ENCODE data around the gene MEF2C. TPM values are rescaled to one million over a fixed set of nuclear protein-coding genes. Genes with fewer than 3 reads are reported as not detected.

MEF2C gene
- total RNA-seq, 8 experiments from 2014 or later, result 2.0 to 143 (median 21.7) TPM

- 83 to 100% (median 100%) methylated on average over 1 of the region's 1 CpG; no CpG with 5 or more reads in 5 of the 10 experiments for whole genome bisulfite sequencing, 10 experiments
- H3K27ac ChIP-seq, result no peak overlapping the region
- in situ Hi-C loops (cut with MboI; ENCODE audit: low pct_unique_long_range_greater_than_20kb in 2 of 9, low sequenced_read_pairs in 9 of 9, unreplicated experiment in 9 of 9), result loop anchor here in 2 of 9 experiments (25.0 kb wide), 2 partner anchors 1520 to 1645 kb away; no protein-coding TSS in a partner anchor
- no peaks in the 10 kb centered on the region for H3K4me1 ChIP-seq (replicated peaks in 1 of 2)
- no peak overlapping the region for H3K4me3 ChIP-seq
- no peak for ATAC-seq (replicated peaks in 6 of 8)
These were observed 141.0 kb downstream of the MEF2C start for GRCh38 chr5:88741964-88742363.

DNA sequence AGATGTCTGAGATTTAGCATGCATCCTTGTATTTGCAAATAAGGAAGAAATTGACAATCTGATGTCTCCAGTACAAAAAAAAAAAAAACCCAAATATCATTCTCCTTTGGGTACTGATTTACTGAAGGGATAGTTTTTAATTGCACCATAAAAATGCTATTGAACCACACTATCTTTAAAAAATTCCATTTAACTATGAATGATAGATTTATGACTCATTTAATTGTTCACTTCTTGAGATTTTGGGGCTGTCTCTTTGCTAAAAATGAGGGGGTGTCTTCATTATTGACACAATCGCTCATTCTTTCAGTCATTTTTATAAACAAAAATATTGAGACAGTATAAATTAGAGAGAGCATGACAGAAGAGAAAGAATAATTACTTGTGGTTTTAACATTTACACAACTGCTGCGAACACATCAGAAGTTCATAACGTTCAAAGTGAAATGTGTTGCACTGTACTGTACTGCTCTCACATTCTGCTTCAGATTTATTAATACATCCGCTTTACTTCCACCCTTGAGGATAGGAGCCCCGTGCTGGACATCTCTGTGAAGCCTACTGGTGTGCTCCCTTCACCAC lies 142.3 kb downstream of the MEF2C start:
- ATAC-seq (replicated peaks in 6 of 8), result no peak
- 50 to 96% (median 88%) methylated on average over 1 to 5 of the region's 5 CpGs for WGBS, 10 experiments
- in situ Hi-C loops (cut with MboI; ENCODE audit: low pct_unique_long_range_greater_than_20kb in 2 of 9, low sequenced_read_pairs in 9 of 9, unreplicated experiment in 9 of 9), result loop anchor here in 2 of 9 experiments (25.0 kb wide), 2 partner anchors 1522 to 1647 kb away; no protein-coding TSS in a partner anchor

GRCh38 chr5:88736494-88736893 lies 146.5 kb downstream of the MEF2C start:
- Histone ChIP-seq H3K4me3 (no peak overlapping the region), H3K27ac (no peak overlapping the region), H3K4me1 (replicated peaks in 1 of 2) (no peaks in the 10 kb centered on the region)
- 67 to 100% (median 85%) methylated on average over 1 of the region's 2 CpGs; no CpG with 5 or more reads in 2 of the 10 experiments for WGBS, 10 experiments
- in situ Hi-C loops (cut with MboI; ENCODE audit: low pct_unique_long_range_greater_than_20kb in 2 of 9, low sequenced_read_pairs in 9 of 9, unreplicated experiment in 9 of 9), result loop anchor here in 3 of 9 experiments (10.0 to 25.0 kb wide), 3 partner anchors 1526 to 1651 kb away; no protein-coding TSS in a partner anchor
- no peak for ATAC-seq (replicated peaks in 6 of 8)

More for the DNA sequence above, 142.3 kb downstream of the MEF2C start:
- Histone ChIP-seq H3K4me3 (no peak overlapping the region), H3K4me1 (replicated peaks in 1 of 2) (no peaks in the 10 kb centered on the region), H3K27ac (no peak overlapping the region)

DNA sequence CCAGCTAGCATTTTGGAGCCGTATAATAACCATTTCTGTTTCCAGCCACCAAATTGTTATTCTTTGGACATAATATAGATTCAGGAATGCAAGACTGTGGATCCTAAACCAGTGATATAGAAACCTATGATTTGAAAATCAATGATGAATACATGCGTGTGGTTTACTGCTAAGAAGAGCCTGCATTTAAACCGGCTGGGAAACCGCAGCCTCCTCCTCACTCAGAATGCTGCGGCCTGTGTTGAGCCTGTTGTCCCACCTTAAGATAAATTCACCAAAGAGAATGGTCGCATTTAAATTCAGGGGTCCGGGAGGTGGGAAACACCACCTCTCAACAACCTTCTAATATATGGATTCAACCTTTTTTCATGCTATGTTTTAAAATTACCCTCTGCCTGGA lies 148.0 kb downstream of the MEF2C start:
- no peak for ATAC-seq (replicated peaks in 6 of 8)
- WGBS, 10 experiments, result 74 to 100% (median 95%) methylated on average over 1 to 5 of the region's 7 CpGs
- Histone ChIP-seq H3K4me3 (no peak overlapping the region), H3K27ac (no peak overlapping the region), H3K4me1 (replicated peaks in 1 of 2) (peaks cover 6 to 13% of the 10 kb centered on the region in 2 donors)
- in situ Hi-C loops (cut with MboI; ENCODE audit: low pct_unique_long_range_greater_than_20kb in 2 of 9, low sequenced_read_pairs in 9 of 9, unreplicated experiment in 9 of 9), result loop anchor here in 3 of 9 experiments (10.0 to 25.0 kb wide), 3 partner anchors 1527 to 1652 kb away; no protein-coding TSS in a partner anchor

DNA sequence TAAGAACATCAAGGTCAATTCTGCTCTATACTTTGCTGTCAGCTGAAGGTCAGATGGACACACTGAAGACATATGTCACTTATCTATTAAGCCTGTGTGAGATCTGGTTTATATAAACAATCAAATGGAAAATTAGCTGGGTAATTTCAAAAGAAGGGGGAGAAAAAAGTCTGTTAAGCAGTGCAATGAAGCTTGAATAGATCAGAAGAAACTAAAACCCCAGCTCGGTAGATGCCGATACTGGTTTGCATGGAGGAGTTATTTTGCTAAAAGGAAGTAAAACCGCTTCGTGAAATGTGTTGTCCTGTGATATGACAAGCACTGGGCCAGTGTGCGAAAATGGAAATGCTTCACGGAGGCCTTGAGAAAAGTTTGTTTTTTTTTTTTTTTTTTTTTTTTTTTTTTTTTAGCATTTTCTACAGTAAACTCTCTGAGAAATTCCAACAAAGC lies 148.8 kb downstream of the MEF2C start:
- Histone ChIP-seq H3K4me3 (no peak overlapping the region), H3K4me1 (replicated peaks in 1 of 2) (peaks cover 7 to 19% of the 10 kb centered on the region in 2 donors), H3K27ac (no peak overlapping the region)
- in situ Hi-C loops (cut with MboI; ENCODE audit: low pct_unique_long_range_greater_than_20kb in 2 of 9, low sequenced_read_pairs in 9 of 9, unreplicated experiment in 9 of 9), result loop anchor here in 3 of 9 experiments (10.0 to 25.0 kb wide), 3 partner anchors 1528 to 1653 kb away; no protein-coding TSS in a partner anchor
- WGBS, 10 experiments, result 67 to 100% (median 92%) methylated on average over 1 to 6 of the region's 6 CpGs
- no peak for ATAC-seq (replicated peaks in 6 of 8)

DNA sequence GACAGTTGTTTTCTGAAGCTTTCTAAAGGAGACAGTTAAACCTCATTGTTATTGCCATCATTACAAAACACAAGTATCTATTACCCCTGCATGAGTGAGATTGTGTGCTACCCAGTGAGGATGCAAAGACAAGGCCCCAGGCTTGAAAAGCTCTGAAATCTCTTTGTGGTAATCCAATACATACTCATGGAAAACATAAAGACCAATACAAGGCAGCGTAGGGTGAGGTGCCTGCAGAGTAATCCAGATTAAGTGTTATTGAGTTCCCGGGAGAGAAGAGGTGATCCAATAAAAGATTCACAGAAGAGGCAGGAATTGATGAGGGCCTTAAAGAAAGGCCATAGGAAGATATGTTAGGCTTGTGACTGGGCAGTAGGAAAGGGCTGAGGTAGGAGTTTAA lies 150.1 kb downstream of the MEF2C start:
- H3K4me1 ChIP-seq (replicated peaks in 1 of 2), result peaks cover 11 to 25% of the 10 kb centered on the region in 2 donors
- in situ Hi-C loops (cut with MboI; ENCODE audit: low pct_unique_long_range_greater_than_20kb in 2 of 9, low sequenced_read_pairs in 9 of 9, unreplicated experiment in 9 of 9), result loop anchor here in 3 of 9 experiments (10.0 to 25.0 kb wide), 3 partner anchors 1529 to 1654 kb away; no protein-coding TSS in a partner anchor
- no peak for ATAC-seq (replicated peaks in 6 of 8)
- H3K27ac ChIP-seq, result no peak overlapping the region
- no peak overlapping the region for H3K4me3 ChIP-seq
- WGBS, 10 experiments, result 60 to 100% (median 97%) methylated on average over 1 to 2 of the region's 2 CpGs; no CpG with 5 or more reads in 3 of the 10 experiments

DNA sequence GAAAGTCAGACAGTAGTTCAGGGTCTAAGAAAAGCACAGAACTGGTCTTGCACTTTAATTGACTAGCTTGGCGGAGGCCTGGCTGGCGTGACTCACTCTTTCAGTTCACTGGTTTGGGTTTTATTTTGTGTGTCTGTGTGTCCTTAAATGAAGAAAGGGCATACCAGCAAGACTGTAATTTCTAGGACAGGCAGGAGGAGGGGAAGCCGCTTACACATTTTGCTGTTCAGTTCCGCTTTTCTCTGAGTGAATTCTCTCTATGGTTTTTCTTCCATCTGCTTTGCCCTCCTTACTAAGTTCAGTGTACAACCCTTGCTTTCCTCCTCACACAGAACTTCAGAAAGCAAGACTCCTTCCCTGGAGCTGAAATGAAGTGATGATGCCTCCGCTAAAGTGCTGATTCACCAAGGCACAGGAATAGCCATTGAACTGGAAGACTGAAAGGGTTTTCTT lies 150.8 kb downstream of the MEF2C start:
- Histone ChIP-seq H3K4me1 (replicated peaks in 1 of 2) (peaks cover 11 to 25% of the 10 kb centered on the region in 2 donors), H3K27ac (no peak overlapping the region), H3K4me3 (no peak overlapping the region)
- WGBS, 10 experiments, result 28 to 100% (median 92%) methylated on average over 1 to 5 of the region's 5 CpGs
- ATAC-seq (replicated peaks in 6 of 8), result peak in 4 of 8 experiments; percentile 18 to 66 (median 20)
- in situ Hi-C loops (cut with MboI; ENCODE audit: low pct_unique_long_range_greater_than_20kb in 2 of 9, low sequenced_read_pairs in 9 of 9, unreplicated experiment in 9 of 9), result loop anchor here in 3 of 9 experiments (10.0 to 25.0 kb wide), 3 partner anchors 1530 to 1655 kb away; no protein-coding TSS in a partner anchor

- WGBS, 10 experiments, result 0 to 30% (median 5%) methylated on average over 1 of the region's 1 CpG; no CpG with 5 or more reads in 1 of the 10 experiments
- no peak overlapping the region for H3K27ac ChIP-seq
- ATAC-seq (replicated peaks in 6 of 8), result no peak
- no peak overlapping the region for H3K4me3 ChIP-seq
- in situ Hi-C loops (cut with MboI; ENCODE audit: low pct_unique_long_range_greater_than_20kb in 2 of 9, low sequenced_read_pairs in 9 of 9, unreplicated experiment in 9 of 9), result loop anchor here in 3 of 9 experiments (10.0 to 25.0 kb wide), 4 partner anchors 1532 to 1657 kb away; no protein-coding TSS in a partner anchor
- peaks cover 11 to 25% of the 10 kb centered on the region in 2 donors for H3K4me1 ChIP-seq (replicated peaks in 1 of 2)
These were observed 153.2 kb downstream of the MEF2C start for GRCh38 chr5:88729829-88730182.

DNA sequence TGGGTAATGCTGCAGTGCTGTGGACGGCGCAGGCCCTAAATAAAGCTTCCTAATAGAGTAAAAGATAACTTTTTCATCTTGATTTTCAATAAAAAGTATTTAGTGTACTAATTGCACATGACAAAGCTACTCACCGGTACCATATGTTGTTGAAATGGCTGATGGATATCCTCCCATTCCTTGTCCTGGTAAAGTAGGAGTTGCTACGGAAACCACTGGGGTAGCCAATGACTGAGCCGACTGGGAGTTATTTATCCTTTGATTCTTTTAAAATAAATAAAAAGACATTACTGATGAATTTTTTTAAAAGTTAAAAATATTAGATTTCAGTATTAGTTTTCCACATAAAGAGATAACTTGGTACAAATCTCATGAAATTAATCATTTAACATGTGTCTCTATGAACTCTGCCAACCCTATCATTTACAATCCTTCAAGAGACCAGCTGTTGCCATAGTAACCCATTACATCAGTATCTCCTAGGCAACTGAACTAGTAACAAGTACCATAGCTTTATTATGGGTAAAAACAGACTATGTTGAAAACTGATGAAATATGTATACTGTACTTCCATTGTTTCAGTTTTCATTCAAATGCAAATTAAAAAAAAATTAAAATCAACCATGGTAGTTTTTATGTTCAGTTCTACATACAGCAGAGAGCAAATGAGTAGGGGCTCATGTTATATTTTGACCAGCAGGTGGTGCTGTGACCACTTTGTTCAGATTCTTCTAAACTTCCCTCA lies 153.7 kb downstream of the MEF2C start:
- Histone ChIP-seq H3K27ac (no peak overlapping the region), H3K4me1 (replicated peaks in 1 of 2) (peaks cover 11 to 25% of the 10 kb centered on the region in 2 donors), H3K4me3 (no peak overlapping the region)
- in situ Hi-C loops (cut with MboI; ENCODE audit: low pct_unique_long_range_greater_than_20kb in 2 of 9, low sequenced_read_pairs in 9 of 9, unreplicated experiment in 9 of 9), result loop anchor here in 3 of 9 experiments (10.0 to 25.0 kb wide), 3 partner anchors 1533 to 1658 kb away; no protein-coding TSS in a partner anchor
- ATAC-seq (replicated peaks in 6 of 8), result peak; percentile 66 to 95 (median 92)
- WGBS, 10 experiments, result 12 to 100% (median 37%) methylated on average over 1 to 5 of the region's 5 CpGs

GRCh38 chr5:88727705-88728313 lies 155.2 kb downstream of the MEF2C start:
- Histone ChIP-seq H3K4me1 (replicated peaks in 1 of 2) (peaks cover 11 to 25% of the 10 kb centered on the region in 2 donors), H3K27ac (no peak overlapping the region), H3K4me3 (no peak overlapping the region)
- 28 to 50% (median 33%) methylated on average over 2 to 3 of the region's 3 CpGs; no CpG with 5 or more reads in 1 of the 10 experiments for WGBS, 10 experiments
- in situ Hi-C loops (cut with MboI; ENCODE audit: low pct_unique_long_range_greater_than_20kb in 2 of 9, low sequenced_read_pairs in 9 of 9, unreplicated experiment in 9 of 9), result loop anchor here in 3 of 9 experiments (10.0 to 25.0 kb wide), 3 partner anchors 1534 to 1659 kb away; no protein-coding TSS in a partner anchor
- no peak for ATAC-seq (replicated peaks in 6 of 8)

DNA sequence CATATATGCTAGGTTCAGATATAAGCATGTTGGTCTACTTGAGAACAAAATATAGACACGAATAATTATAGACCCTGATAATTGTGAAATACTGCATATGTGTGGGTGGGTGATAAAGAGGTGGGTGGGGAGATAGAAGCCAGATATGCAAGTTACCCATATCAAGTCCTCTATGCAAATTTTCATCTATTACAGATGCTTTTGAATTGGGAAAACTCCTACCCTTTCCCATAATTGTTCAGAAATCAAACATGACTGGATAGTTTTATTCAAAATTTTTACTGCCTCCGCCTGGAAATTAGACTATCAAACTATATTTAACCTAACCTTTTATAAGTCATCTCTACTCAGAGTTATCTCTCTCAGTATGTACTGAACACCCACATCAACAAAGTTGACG lies 157.5 kb downstream of the MEF2C start:
- no peak overlapping the region for H3K4me3 ChIP-seq
- in situ Hi-C loops (cut with MboI; ENCODE audit: low pct_unique_long_range_greater_than_20kb in 2 of 9, low sequenced_read_pairs in 9 of 9, unreplicated experiment in 9 of 9), result loop anchor here in 3 of 9 experiments (10.0 to 25.0 kb wide), 3 partner anchors 1537 to 1662 kb away; no protein-coding TSS in a partner anchor
- WGBS, 10 experiments, result 12 to 100% (median 70%) methylated on average over 1 to 3 of the region's 3 CpGs; no CpG with 5 or more reads in 2 of the 10 experiments
- H3K4me1 ChIP-seq (replicated peaks in 1 of 2), result peaks cover 10 to 17% of the 10 kb centered on the region in 2 donors
- H3K27ac ChIP-seq, result no peak overlapping the region
- peak in 3 of 8 experiments; percentile 18 to 69 (median 44) for ATAC-seq (replicated peaks in 6 of 8)

DNA sequence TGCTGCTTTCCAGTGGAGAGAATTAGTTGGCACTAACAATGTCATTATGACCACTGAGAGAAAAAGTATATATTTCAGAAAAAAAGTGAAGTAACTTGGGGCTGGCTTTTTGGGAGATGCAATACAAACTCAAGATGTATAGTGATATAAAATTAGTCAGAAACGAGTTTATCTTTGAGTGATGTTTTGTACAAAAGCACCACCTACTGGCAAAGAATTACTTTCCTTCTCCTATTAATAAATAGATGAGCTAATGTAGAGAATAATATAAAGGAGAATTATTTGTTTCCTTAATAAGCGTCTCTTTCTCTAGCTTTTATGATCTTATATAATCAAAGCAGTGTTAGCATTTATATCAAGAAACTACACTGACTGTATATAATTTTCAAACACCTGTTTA lies 158.8 kb downstream of the MEF2C start:
- no peak overlapping the region for H3K27ac ChIP-seq
- ATAC-seq (replicated peaks in 6 of 8), result no peak
- H3K4me1 ChIP-seq (replicated peaks in 1 of 2), result peaks cover 4 to 6% of the 10 kb centered on the region in 2 donors
- 10 to 86% (median 53%) methylated on average over 1 to 2 of the region's 2 CpGs; no CpG with 5 or more reads in 1 of the 10 experiments for WGBS, 10 experiments
- in situ Hi-C loops (cut with MboI; ENCODE audit: low pct_unique_long_range_greater_than_20kb in 2 of 9, low sequenced_read_pairs in 9 of 9, unreplicated experiment in 9 of 9), result loop anchor here in 3 of 9 experiments (10.0 to 25.0 kb wide), 3 partner anchors 1312 to 1661 kb away; partner anchors contain the start of gene CCNH (in 1 of the 3)
- H3K4me3 ChIP-seq, result no peak overlapping the region
